Measurements from ENCODE around the gene KAZN.

DNA sequence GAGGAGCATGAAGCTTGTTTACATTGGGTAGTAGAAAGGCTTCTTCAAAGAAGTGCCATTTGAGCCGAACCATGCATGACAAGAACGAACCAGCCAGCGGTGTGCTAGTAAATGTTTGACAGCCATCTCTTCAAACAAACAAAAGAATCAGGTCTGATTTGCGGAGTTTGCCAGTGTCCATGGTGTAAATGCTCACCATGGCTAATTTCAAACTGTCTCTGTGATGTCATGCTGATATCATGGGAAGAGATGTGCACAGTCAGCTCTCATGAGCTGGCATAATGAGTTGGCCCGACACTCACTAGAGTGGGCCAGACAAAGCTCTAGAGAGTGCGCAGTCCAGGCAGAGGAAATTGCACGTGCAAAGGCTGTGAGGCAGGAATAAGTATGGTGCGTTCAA, 101.1 kb downstream of the KAZN start:
- TF ChIP-seq EZH2phosphoT487 (IDR thresholded peaks at IDR 0.05; ENCODE audit: low read length): no peak
- no peak for TF ChIP-seq EZH2 (optimal IDR thresholded peaks at IDR 0.05; ENCODE audit: low read depth, low read length)
- TF ChIP-seq, protein P1, sequence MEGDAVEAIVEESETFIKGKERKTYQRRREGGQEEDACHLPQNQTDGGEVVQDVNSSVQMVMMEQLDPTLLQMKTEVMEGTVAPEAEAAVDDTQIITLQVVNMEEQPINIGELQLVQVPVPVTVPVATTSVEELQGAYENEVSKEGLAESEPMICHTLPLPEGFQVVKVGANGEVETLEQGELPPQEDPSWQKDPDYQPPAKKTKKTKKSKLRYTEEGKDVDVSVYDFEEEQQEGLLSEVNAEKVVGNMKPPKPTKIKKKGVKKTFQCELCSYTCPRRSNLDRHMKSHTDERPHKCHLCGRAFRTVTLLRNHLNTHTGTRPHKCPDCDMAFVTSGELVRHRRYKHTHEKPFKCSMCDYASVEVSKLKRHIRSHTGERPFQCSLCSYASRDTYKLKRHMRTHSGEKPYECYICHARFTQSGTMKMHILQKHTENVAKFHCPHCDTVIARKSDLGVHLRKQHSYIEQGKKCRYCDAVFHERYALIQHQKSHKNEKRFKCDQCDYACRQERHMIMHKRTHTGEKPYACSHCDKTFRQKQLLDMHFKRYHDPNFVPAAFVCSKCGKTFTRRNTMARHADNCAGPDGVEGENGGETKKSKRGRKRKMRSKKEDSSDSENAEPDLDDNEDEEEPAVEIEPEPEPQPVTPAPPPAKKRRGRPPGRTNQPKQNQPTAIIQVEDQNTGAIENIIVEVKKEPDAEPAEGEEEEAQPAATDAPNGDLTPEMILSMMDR (IDR thresholded peaks at IDR 0.05; ENCODE audit: low read length): no peak

Measured in MM.1S (cell line).